Measurements from ENCODE around the gene SGCA.

The SGCA gene

GRCh38 chr17:50182783-50183420, 17.1 kb downstream of the SGCA start:
- no peak for DNase-seq (ENCODE audit: low spot score)

- no peak for DNase-seq (ENCODE audit: low spot score)
Observed at GRCh38 chr17:50183421-50183994, 17.7 kb downstream of the SGCA start.

- no peak for DNase-seq (ENCODE audit: low spot score)
Observed at GRCh38 chr17:50184064-50184463, 18.3 kb downstream of the SGCA start.

DNA sequence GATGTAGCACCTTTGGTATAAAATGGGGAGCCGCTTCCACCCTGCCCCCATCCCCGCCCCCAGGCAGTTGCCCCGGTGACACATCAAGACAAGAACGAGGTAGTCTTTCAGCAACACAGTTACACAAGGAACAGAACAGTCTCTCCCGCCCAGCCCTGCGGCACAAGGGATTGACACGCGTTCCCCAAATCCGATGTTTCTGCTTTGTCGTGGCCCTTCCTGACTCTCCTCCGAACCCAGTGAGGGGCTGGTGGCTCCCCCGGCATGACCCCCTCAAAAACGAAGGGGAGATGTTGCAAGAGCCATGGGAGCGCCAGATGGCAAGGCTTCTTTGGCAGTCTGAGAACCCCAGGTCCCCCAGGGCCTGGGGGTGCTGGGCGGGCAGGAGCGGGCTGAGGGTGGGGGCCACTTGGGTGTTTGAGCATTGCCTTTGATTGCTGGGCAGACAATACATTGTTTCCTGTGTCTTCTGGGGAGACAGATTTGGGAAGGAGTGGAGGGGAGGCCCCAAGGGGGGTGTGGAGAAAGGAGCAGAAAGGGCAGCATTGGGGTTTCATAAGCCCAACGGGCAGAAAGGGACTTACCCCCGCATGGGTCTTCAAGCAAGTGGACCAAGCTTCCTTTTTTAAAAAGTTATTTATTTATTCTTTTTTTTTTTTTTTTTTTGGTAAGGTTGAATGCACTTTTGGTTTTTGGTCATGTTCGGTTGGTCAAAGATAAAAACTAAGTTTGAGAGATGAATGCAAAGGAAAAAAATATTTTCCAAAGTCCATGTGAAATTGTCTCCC, 19.0 kb downstream of the SGCA start:
- DNase-seq (ENCODE audit: low spot score), result no peak

- DNase-seq (ENCODE audit: low spot score), result no peak
Observed at GRCh38 chr17:50185631-50186471, 20.0 kb downstream of the SGCA start.

GRCh38 chr17:50186661-50187393, 21.0 kb downstream of the SGCA start:
- no peak for DNase-seq (ENCODE audit: low spot score)

- DNase-seq (ENCODE audit: low spot score), result no peak
Observed at GRCh38 chr17:50187394-50187725, 21.6 kb downstream of the SGCA start.

DNA sequence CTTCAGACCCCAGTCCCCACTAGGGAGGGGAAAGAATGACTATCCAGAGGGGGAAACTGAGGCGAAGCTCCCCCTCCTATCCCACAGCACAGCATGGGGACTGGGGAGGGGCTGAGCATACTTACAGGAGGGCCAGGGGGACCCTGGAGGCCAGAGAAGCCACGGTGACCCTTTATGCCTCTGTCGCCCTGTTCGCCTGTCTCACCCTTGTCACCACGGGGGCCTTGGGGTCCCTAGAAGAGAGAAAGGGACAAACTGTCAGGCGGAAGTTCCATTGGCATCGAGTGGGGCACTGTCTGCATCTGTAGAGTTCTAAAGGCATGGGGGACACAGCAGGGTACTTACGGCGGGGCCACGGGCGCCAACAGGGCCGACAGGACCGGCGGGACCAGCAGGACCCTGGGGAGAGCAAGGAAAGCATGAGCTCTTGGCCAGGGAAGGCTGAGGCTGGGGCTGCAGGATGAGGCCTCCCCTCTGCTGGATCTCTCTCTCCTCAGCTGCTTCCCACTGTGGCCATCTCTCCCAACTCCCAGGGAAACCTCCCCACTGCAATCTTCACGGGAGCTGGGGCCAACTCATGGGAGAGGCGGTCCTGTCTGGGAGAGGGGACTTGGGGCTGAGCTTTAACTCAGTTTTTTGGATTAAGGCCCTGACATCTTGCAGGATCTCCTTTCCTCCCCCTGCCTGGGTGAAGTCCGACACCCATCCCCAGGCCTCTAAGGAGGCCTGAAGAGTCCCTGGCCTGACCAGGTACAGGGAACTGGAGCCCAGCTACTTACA, 22.1 kb downstream of the SGCA start:
- DNase-seq (ENCODE audit: low spot score), result no peak

GRCh38 chr17:50188531-50188920, 22.7 kb downstream of the SGCA start:
- no peak for DNase-seq (ENCODE audit: low spot score)

GRCh38 chr17:50188921-50189549, 23.2 kb downstream of the SGCA start:
- DNase-seq (ENCODE audit: low spot score), result no peak

DNA sequence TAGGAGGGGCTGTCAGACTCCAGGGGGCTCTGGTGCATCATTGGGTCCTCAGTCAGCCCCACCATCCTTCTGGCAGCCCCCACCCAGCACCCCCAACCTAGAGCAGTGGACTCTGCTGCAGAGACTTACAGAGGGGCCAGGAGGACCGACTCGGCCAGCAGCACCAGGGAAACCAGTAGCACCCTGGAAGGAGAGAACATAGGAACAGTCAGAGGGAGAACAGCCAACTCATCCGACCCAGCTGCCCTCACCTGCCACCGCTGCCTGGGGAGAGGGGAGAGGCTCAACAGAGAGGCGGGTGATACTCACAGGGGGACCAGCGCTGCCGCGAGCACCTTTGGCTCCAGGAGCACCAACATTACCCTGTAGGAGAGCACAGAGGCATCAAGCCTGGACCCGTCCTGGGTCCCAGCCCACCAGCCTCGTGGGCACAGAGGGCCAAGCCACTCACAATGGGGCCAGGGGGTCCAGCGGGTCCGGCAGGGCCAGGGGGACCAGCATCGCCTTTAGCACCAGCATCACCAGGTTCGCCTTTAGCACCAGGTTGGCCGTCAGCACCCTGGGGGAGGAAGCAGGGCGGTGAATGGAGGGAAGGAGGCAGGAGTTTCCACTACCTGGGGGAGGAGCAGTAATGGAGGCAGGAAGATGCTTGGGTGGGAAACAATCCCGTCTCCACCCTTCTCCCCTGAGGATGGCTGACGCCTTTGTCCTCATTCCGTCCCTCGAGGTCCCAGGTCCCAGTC, 23.9 kb downstream of the SGCA start:
- no peak for DNase-seq (ENCODE audit: low spot score)

DNA sequence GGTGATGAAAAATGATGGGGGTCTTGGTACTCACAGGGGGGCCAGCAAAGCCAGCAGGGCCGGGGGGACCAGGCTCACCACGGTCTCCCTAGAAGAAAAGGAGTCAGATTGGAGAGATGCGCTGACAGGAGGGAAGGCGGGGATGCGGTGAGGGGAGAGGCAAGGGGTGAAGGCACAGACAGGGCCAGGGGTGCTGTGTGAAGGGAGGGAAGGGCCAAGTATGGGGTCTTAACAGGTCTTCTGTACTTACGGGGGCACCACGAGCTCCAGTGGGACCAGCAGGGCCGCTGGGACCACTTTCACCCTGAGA, 24.4 kb downstream of the SGCA start:
- DNase-seq (ENCODE audit: low spot score), result no peak

DNA sequence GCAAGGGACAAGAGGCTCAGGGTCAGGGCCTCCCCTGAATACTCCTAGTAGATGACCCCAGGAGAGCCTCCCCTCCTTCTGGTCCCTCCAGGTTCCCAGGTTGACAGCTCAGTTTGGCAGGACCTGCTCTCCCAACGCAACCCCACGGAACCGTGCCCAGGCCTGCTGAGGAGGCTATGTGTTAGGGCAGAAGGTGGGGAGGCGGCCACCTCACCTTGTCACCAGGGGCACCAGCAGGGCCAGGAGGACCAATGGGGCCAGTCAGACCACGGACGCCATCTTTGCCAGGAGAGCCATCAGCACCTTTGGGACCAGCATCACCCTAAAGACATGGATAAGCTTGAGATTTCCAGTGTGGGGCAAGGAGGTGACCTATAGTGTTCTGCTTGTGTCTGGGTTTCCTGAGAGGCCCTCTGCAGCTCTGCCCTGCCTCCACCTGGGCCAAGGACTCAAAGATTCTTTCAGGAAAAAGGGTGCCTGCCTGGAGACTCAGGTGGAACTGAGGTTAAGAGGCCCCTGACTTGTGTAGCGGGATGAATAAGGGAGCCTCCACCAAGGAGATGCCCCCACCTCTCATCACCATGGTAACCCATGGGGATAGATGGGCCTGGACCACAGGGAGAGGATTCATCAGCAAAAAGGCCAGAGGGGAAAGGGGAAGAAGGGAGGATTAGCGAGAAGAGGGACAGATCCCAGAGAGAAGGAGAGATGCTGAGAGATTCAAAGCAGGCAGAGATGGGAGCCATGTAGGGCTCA, 25.0 kb downstream of the SGCA start:
- no peak for DNase-seq (ENCODE audit: low spot score)

GRCh38 chr17:50191359-50192143, 25.7 kb downstream of the SGCA start:
- no peak for DNase-seq (ENCODE audit: low spot score)

DNA sequence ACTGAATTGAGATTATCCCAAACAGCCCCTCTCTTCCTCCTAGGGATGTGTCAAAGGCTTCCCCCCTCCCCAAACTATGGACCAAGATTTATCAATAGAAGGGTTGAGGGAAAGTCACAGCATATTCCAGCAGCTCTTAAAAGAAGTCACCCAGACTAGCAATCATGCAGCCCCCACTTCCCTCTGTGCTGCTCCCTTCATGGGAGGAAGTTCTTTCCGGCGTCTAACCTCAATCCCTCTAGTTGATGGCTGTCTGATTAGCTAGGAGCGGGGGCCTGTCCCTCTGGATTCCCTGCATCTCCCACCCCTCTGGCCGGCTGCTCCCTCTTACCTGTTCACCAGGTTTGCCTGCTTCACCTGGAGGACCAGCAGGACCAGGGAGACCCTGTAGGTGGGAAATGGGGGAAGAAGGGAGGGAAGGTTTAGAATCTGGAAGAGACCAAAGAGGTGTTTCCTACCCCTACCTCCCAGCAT, 26.4 kb downstream of the SGCA start:
- DNase-seq (ENCODE audit: low spot score), result no peak

DNA sequence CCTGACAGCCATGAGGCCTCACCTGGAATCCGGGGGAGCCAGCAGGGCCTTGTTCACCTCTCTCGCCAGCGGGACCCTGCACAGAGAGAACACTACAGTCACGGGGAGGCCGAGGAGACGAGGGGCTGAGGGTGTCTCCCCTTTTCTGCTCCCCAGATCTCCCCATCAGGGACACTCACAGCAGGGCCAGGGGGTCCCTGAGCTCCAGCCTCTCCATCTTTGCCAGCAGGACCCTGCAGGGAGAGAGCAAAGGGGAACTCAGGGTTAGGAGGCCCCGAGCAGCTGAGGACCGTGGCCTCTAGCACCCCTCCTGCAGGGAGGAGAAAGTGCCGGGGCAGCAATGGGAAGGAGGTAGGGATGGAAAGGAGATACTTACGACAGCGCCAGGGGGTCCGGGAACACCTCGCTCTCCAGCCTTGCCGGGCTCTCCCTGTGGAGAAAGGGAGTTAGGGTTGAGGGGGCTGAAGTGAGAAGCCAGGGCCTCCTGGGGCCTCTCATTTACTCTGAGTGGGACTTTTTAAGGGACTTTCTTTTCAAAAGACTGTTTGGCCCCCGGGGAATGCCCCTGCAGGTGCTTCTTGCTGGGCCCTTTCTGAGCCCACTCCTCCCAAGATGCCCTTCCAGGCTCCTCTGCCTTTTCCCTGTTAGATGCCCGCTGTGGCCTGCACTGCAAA, 26.9 kb downstream of the SGCA start:
- DNase-seq (ENCODE audit: low spot score), result no peak

DNA sequence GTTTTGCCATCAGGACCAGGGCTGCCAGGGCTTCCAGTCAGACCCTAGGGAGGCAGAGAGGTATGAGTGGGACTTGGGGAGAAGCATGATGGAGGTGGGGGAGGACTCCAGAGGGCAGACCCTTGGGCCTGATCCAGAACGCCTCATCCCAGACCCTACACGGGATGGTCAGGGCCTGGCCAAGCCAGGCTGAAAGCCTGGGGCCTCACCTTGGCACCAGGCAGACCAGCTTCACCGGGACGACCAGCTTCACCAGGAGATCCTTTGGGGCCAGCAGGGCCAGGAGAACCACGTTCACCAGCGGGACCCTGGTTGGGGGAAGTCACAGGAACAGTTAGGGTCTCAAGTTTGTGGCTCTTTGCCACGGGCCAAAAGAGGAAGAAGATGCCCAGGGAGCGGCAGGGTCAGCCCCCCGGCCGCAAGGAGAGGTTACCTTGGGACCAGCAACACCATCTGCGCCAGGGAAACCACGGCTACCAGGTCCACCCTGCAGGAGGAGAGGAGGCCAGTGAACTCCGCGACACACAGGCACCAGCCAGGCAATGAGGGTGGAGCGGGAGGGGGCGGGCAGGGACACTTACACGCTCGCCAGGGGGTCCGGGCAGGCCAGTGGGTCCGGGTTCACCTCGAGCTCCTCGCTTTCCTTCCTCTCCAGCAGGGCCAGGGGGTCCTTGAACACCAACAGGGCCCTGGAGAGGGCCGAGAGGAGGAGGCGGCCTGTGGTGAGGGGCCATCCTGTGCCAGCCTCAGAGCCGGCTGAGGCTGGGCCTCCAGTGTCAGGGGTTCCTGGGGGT, 28.5 kb downstream of the SGCA start:
- no peak for DNase-seq (ENCODE audit: low spot score)
